NCI-H1694 (cell line): ENCODE data around the gene ST6GALNAC3.
A peak's percentile ranks its signal among the peaks of the same experiment; 100 is the strongest.

ENCODE experiments used
- DNase-seq: peaks from one replicate; lab custom pipeline; 2025; lab: John Stamatoyannopoulos, UW

ST6GALNAC3 gene

GRCh38 chr1:76142771-76143540 is 68.4 kb downstream of the ST6GALNAC3 start:
- no peak for DNase-seq

GRCh38 chr1:76144247-76144646 is 69.7 kb downstream of the ST6GALNAC3 start:
- no peak for DNase-seq

- DNase-seq: no peak
These were observed 70.8 kb downstream of the ST6GALNAC3 start for GRCh38 chr1:76145332-76145731.

GRCh38 chr1:76146184-76146583 is 71.6 kb downstream of the ST6GALNAC3 start:
- no peak for DNase-seq

GRCh38 chr1:76147917-76148316 is 73.4 kb downstream of the ST6GALNAC3 start:
- no peak for DNase-seq

GRCh38 chr1:76148460-76148859 is 73.9 kb downstream of the ST6GALNAC3 start:
- no peak for DNase-seq

GRCh38 chr1:76153841-76154205 is 79.3 kb downstream of the ST6GALNAC3 start:
- DNase-seq: no peak

GRCh38 chr1:76154206-76154956 is 79.8 kb downstream of the ST6GALNAC3 start:
- DNase-seq: peak; percentile 74

GRCh38 chr1:76156987-76157386 is 82.4 kb downstream of the ST6GALNAC3 start:
- DNase-seq: no peak

GRCh38 chr1:76158126-76158525 is 83.6 kb downstream of the ST6GALNAC3 start:
- no peak for DNase-seq

GRCh38 chr1:76160225-76160624 is 85.7 kb downstream of the ST6GALNAC3 start:
- no peak for DNase-seq

- no peak for DNase-seq
These were observed 86.9 kb downstream of the ST6GALNAC3 start for GRCh38 chr1:76161451-76161850.

- DNase-seq: no peak
These were observed 87.7 kb downstream of the ST6GALNAC3 start for GRCh38 chr1:76162254-76162653.

- DNase-seq: no peak
These were observed 89.6 kb downstream of the ST6GALNAC3 start for GRCh38 chr1:76164165-76164564.

- no peak for DNase-seq
These were observed 95.5 kb downstream of the ST6GALNAC3 start for GRCh38 chr1:76170084-76170483.

GRCh38 chr1:76170513-76170912 is 96.0 kb downstream of the ST6GALNAC3 start:
- no peak for DNase-seq

GRCh38 chr1:76176000-76176399 is 101.5 kb downstream of the ST6GALNAC3 start:
- DNase-seq: no peak

- DNase-seq: no peak
These were observed 103.1 kb downstream of the ST6GALNAC3 start for GRCh38 chr1:76177615-76178014.

GRCh38 chr1:76179219-76179698 is 104.7 kb downstream of the ST6GALNAC3 start:
- no peak for DNase-seq

- no peak for DNase-seq
These were observed 110.7 kb downstream of the ST6GALNAC3 start for GRCh38 chr1:76185207-76185606.

- no peak for DNase-seq
These were observed 112.1 kb downstream of the ST6GALNAC3 start for GRCh38 chr1:76186554-76187170.

- no peak for DNase-seq
These were observed 112.9 kb downstream of the ST6GALNAC3 start for GRCh38 chr1:76187436-76187835.

GRCh38 chr1:76189310-76189709 is 114.8 kb downstream of the ST6GALNAC3 start:
- DNase-seq: no peak
